Activated T-helper 1 cell treated with Interleukin-2 at 50 U/mL for 16 hours (primary cell): ENCODE results near the gene RAB3GAP2.
"Not testable (repeated sequence)": the region's sequence is repeated elsewhere in the genome, so short reads cannot be mapped to it uniquely, and the experiment has no call there.

Experiments
- DNase-seq: peaks from one replicate; pipeline ENCODE4 v3.0.0-alpha.2; 2020; ENCODE audit warnings: low read depth

Gene RAB3GAP2

GRCh38 chr1:220283625-220284024, 11.4 kb upstream of the RAB3GAP2 start:
- no peak for DNase-seq

DNA sequence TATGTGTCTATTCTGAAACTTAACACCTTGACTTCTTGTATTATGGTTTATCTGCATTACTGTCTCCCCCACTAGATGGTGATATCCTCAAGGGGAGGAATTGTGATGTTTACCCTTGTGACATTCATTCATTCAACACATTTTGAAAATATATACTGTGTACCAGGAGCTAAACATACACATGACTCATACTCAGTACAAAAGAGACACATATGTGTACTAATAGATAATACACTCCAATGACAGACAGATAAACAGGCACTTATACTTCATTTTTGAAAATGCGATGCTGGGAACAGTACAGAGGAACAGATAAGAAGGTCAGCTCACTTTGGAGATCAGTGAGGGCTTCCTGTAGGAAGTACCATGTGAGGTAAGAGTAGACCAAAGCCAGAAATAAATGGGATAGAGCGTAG, 8.9 kb upstream of the RAB3GAP2 start:
- DNase-seq, result no peak

- DNase-seq, result no peak
These were observed 8.0 kb upstream of the RAB3GAP2 start for GRCh38 chr1:220280249-220280648.

DNA sequence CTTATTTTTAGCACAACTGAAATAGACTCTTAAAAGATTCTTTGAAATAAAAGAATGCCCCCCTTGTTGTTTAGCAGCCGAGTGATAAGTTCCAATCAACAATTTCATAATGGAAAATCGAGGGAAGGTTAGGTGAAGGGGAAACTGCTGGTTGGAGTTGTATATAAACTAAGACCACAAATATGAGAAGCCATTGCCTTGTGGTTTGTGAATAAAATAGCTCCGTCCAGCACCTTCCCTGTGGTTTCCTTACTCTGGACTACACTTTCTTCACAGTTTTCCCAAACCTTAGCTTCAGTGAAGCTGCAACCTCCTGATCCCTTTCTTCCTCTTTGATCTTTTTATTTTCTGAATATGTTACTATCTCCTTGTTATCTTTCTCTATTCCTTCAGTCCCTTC, 6.7 kb upstream of the RAB3GAP2 start:
- DNase-seq, result no peak

DNA sequence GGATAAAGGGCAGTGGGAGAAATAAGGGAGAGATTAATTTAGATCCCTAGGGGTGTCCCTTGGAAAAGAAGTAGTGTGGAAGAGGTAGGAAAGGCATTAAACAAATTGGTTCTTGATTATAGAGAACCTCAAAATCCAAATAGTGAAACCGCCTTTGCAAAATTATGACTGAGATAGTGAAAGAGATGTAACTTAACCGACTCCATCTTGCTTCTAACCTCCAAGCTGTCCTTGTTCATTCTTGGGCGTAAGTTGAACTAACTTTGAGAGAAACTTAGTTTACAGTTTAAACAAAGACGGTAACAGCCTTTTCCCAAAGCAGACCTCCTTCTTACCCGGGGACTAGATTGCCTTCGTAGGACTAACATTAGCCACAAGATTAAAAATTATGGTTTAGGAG, 3.2 kb upstream of the RAB3GAP2 start:
- no peak for DNase-seq

DNA sequence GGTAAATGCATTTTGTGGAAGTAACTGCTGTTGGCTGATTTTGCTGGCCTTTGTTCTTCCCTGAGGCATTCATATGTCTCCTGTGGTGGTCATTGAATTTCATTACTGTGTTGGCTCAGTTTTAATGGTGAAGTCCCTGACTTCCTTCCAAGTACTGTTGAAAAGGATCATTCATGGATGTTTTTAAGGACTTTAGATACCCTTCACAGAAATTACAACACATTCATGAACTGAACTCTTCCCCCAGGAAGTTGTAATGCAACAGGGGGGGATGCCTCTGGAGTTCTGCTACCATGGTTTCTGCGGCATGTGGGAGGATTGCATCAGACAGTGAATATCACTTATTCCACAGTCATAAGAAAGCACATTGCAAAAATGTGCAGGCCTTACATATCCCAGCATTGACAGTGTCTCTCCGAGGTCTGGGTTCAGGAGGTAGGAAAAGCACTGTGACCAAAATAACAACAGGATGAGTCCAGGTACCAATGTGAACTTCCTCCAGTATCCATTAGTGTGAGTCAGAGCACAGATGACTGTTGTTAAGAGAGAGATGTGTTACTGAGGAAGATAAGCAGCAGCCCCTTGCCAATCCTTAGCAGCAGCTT, 2.1 kb upstream of the RAB3GAP2 start:
- DNase-seq, result no peak

- DNase-seq, result no peak
These were observed 513 bp upstream of the RAB3GAP2 start for GRCh38 chr1:220272841-220273090.

GRCh38 chr1:220271706-220272046, 577 bp downstream of the RAB3GAP2 start:
- no peak for DNase-seq

DNA sequence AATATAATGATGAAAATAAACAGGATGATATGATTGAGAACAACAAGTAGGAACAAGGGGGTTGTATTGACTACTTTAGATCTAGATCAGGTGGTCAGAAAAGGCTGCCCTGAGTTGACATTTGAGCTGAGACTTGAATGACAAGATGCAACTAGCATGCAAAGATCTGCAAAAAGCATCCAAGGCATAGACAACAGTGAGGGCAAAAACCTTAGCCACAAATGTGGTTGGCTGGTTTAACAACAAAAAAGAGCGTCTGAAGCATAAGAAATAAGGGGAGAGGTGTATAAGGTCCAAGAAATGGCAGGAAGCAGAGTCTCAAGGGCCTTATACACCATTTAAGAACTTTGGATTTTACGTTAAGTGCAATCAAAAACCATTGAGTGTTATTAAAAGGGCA, 3.2 kb downstream of the RAB3GAP2 start:
- DNase-seq, result no peak

- no peak for DNase-seq
These were observed 4.6 kb downstream of the RAB3GAP2 start for GRCh38 chr1:220267630-220268029.

DNA sequence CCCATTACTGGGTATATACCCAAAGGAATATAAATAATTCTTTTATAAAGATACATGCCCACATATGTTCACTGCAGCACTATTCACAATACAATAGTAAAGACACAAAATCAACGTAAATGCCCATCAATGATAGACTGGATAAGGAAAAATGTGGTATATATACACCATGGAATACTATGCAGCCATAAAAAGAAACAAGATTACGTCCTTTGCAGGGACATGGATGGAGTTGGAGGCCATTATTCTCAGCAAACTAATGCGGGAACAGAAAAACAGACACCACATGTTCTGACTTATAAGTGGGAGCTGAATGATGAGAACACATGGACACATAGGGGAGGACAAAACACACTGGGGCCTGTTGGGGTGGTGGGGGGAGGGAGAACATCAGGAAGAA, 12.0 kb downstream of the RAB3GAP2 start:
- not testable (repeated sequence) for DNase-seq

- not testable (repeated sequence) for DNase-seq
These were observed 12.5 kb downstream of the RAB3GAP2 start for GRCh38 chr1:220259756-220260155.

DNA sequence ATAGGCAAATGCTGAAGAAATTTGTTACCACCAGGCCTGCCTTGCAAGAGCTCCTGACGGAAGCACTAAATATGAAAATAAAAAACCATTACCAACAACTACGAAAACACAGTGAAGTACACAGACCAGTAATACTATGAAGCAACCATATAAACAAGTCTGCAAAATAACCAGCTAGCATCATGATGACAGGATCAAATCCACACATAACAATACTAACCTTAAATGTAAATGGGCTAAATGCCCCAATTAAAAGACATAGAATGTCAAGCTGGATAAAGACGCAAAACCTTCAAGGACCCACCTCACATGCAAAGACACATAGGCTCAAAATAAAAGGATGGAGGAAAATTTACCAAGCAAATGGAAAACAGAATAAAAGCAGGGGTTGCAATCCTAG, 16.1 kb downstream of the RAB3GAP2 start:
- DNase-seq, result not testable (repeated sequence)

DNA sequence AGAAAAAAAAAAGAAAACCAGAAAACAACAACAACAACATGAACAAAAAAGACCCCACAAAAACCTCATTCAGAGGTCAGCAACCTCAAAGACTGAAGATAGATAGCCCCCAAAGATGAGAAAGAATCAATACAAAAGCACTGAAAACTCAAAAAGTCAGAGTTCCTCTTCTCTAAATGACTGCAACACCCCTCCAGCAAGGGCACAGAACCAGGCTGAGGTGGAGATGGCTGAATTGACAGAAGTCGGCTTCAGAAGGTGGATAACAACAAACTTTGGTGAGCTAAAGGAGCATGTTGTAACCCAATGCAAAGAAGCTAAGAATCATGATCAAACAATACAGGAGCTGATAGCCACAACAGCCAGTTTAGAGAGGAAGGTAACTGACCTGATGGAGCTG, 17.0 kb downstream of the RAB3GAP2 start:
- DNase-seq, result no peak

- not testable (repeated sequence) for DNase-seq
These were observed 19.0 kb downstream of the RAB3GAP2 start for GRCh38 chr1:220253290-220253689.

DNA sequence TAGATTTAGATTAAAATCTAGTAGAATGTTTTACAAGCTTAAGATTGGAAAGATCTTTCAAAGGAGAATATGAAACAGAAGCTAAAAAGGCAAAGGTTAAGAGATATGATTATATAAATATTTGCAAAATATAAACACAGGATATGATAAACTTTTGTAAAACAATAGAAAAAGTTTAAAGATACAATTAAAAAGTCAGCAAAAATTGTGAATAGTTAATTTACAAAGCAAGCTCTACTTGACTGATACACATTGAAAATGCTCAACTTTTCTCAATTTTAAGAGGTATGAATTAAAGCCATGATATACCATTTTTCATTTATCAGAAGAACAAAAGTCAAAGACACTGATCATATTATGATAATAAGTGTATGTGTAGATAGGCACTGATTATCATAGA, 21.0 kb downstream of the RAB3GAP2 start:
- no peak for DNase-seq

GRCh38 chr1:220250681-220251080, 21.6 kb downstream of the RAB3GAP2 start:
- DNase-seq, result no peak

GRCh38 chr1:220249522-220249921, 22.7 kb downstream of the RAB3GAP2 start:
- DNase-seq, result no peak

DNA sequence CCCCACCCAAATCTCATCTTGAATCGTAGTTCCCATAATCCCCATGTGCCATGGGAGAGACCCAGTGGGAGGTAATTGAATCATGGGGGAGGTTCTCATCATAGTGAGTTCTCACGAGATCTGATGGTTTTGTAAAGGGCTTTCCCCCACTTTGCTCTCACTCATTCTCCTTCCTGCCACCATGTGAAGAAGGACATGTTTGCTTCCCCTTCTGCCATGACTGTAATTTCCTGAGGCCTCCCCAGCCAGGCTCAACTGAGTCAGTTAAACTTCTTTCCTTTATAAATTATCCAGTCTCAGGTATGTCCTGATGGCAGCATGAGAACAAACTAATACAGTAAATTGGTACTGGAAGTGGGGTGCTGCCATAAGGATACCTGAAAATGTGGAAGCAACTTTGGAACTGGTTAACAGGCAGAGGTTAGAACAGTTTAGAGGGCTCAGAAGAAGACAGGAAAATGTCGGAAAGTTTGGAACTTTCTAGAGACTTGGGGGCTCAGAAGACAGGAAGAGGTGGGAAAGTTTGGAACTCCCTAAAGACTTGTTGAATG, 23.5 kb downstream of the RAB3GAP2 start:
- not testable (repeated sequence) for DNase-seq

DNA sequence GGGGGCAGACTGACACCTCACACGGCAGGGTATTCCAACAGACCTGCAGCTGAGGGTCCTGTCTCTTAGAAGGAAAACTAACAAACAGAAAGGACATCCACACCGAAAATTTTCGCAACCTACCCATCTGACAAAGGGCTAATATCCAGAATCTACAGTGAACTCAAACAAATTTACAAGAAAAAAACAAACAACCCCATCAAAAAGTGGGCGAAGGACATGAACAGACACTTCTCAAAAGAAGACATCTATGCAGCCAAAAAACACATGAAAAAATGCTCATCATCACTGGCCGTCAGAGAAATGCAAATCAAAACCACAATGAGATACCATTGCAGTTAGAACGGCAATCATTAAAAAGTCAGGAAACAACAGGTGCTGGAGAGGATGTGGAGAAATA, 26.4 kb downstream of the RAB3GAP2 start:
- not testable (repeated sequence) for DNase-seq

DNA sequence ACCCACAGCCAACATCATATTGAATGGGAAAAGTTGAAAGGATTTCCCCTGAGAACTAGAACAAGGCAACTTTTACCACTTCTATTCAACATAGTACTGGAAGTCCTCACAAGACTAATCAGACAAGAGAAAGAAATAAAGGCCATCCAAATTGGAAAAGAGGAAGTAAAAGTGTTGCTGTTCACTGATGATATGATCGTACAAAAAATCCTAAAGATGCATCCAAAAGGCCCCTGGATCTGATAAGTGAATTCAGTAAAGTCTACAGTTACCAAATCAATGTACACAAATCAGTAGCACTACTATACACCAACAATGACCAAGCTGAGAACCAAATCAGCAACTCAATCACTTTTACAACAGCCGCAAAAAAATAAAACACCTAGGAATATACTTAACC, 28.3 kb downstream of the RAB3GAP2 start:
- no peak for DNase-seq

- no peak for DNase-seq
These were observed 31.1 kb downstream of the RAB3GAP2 start for GRCh38 chr1:220241072-220241663.

DNA sequence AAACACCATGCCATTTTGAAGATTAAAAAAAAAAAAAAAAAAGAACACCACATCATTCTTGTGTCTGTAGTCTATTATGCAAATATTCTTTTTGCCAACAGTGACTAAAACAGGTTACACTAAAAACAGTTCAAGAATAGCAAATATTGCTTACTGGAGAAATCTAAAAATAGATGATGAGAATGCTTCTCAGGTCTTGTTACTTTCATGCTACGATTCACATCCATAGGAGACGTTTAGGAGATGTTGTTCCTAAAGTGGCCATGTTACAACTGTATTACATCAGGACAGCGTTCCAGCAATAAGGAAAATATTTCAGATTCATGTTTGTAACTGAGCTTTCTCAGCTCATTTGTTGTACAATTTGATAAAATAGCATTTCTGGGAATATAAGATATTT, 32.3 kb downstream of the RAB3GAP2 start:
- DNase-seq, result no peak

GRCh38 chr1:220239213-220239612, 33.0 kb downstream of the RAB3GAP2 start:
- DNase-seq, result no peak
